ENCODE measurements around the gene STARD3. TPM values are rescaled to one million over a fixed set of nuclear protein-coding genes. Genes with fewer than 3 reads are reported as not detected.

STARD3 gene
- total RNA-seq, 1 donor from 2014 or later: 87.6 TPM

DNA sequence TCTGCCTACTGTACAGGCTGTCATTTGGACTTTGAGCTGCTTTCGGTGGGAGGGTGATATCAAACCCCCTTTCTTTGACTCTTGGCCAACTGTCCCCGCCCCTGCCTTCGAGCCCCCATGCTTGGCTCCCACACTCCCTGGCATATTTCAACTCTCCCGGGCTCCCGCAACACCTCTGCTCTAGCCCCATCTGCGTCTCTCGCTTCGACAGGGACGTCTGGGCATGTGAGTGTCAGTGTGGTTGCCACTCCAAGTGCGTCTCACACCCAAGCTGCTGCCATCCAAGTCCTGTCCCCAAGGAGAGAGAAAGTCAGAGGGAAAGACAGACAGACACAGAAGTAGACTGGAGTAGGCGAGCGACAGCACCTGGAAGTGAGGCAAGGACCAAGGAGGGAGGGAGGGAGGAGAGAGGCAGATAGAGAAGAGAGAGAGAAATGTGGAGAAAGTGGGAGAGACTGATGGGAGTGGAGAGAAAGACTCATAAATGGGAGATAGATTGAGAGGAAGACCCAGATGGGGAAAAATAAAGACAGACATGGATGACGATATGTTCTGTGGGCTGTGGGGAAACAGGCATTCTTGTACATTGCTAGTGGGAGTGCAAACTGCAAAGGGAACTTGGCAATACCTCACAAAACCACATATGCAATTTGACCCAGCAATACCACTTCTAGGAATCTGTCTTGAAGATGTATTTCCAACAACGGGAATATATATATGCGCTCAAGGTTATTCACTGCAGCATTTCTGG is 11.8 kb downstream of the STARD3 start:
- Histone ChIP-seq H3K27me3 (no peaks in the 10 kb centered on the region), H3K36me3 (no peaks in the 10 kb centered on the region), H3K9me3 (no peaks in the 10 kb centered on the region), H3K4me3 (no peak overlapping the region), H3K4me1 (no peaks in the 10 kb centered on the region), H3K27ac (no peak overlapping the region)
- no peak for DNase-seq (ENCODE audit: low spot score in 2 of 2)
- intact Hi-C loops (cut with DNase I): no loop called here
- TF ChIP-seq, protein P1, sequence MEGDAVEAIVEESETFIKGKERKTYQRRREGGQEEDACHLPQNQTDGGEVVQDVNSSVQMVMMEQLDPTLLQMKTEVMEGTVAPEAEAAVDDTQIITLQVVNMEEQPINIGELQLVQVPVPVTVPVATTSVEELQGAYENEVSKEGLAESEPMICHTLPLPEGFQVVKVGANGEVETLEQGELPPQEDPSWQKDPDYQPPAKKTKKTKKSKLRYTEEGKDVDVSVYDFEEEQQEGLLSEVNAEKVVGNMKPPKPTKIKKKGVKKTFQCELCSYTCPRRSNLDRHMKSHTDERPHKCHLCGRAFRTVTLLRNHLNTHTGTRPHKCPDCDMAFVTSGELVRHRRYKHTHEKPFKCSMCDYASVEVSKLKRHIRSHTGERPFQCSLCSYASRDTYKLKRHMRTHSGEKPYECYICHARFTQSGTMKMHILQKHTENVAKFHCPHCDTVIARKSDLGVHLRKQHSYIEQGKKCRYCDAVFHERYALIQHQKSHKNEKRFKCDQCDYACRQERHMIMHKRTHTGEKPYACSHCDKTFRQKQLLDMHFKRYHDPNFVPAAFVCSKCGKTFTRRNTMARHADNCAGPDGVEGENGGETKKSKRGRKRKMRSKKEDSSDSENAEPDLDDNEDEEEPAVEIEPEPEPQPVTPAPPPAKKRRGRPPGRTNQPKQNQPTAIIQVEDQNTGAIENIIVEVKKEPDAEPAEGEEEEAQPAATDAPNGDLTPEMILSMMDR (IDR thresholded peaks at IDR 0.05): no peak

- intact Hi-C loops (cut with DNase I): no loop called here
- Histone ChIP-seq H3K27me3 (no peaks in the 10 kb centered on the region), H3K4me1 (no peaks in the 10 kb centered on the region), H3K9me3 (no peaks in the 10 kb centered on the region), H3K4me3 (no peak overlapping the region), H3K27ac (no peak overlapping the region), H3K36me3 (no peaks in the 10 kb centered on the region)
- no peak for DNase-seq (ENCODE audit: low spot score in 2 of 2)
- TF ChIP-seq, protein P1 (IDR thresholded peaks at IDR 0.05): no peak
Measured at GRCh38 chr17:39650121-39650579, 13.2 kb downstream of the STARD3 start.

DNA sequence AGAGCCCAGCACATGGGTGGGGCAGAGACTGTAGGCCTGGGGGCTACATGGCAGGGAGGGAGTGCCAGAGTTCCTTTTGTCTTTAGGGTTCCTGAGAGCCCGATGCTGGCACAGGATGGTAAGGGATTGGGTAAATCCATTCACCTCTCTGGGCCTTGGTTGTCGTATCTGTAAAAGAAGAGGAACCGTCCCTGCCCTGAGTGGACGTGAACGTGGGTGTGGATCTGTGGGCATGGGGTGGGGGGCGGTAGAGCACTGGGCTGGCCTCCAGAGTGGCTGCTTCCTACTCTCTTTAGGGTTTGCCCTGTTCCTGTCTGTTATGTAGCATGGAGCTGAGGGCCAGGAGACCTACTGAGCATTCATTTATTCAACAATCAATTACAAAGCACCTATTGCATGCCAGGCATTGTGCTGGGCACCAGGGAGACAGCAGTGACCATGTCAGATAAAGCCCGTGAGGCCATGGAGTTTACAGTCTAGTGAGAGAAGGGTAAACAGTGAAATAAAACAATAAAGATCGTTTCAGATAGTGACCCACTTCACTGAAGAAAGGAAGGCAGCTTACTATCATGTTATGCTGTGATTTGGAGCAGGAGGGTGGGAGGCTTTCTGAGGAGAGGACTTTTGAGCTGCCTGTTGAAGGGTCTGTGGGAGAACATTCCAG is 15.1 kb downstream of the STARD3 start:
- peaks cover 3 to 6% of the 10 kb centered on the region in 2 donors for H3K36me3 ChIP-seq
- no peaks in the 10 kb centered on the region for H3K9me3 ChIP-seq
- no peaks in the 10 kb centered on the region for H3K27me3 ChIP-seq
- DNase-seq (ENCODE audit: low spot score in 2 of 2): no peak
- intact Hi-C loops (cut with DNase I): no loop called here
- no peak overlapping the region for H3K4me3 ChIP-seq
- no peaks in the 10 kb centered on the region for H3K4me1 ChIP-seq
- TF ChIP-seq, protein P1 (IDR thresholded peaks at IDR 0.05): no peak
- H3K27ac ChIP-seq: no peak overlapping the region

- Histone ChIP-seq H3K9me3 (no peaks in the 10 kb centered on the region), H3K4me1 (no peaks in the 10 kb centered on the region), H3K27ac (no peak overlapping the region), H3K27me3 (no peaks in the 10 kb centered on the region), H3K4me3 (no peak overlapping the region), H3K36me3 (peaks cover 6 to 13% of the 10 kb centered on the region in 2 donors)
- DNase-seq (ENCODE audit: low spot score in 2 of 2): no peak
- intact Hi-C loops (cut with DNase I): no loop called here
- TF ChIP-seq, protein P1 (IDR thresholded peaks at IDR 0.05): no peak
Measured at GRCh38 chr17:39652587-39653315, 15.8 kb downstream of the STARD3 start.

- H3K27ac ChIP-seq: no peak overlapping the region
- intact Hi-C loops (cut with DNase I): no loop called here
Measured at GRCh38 chr17:39653316-39653661, 16.3 kb downstream of the STARD3 start.

More at GRCh38 chr17:39653316-39653661, 16.3 kb downstream of the STARD3 start:
- Histone ChIP-seq H3K4me3 (no peak overlapping the region), H3K36me3 (peaks cover 10 to 18% of the 10 kb centered on the region in 2 donors), H3K27me3 (no peaks in the 10 kb centered on the region), H3K4me1 (no peaks in the 10 kb centered on the region), H3K9me3 (no peaks in the 10 kb centered on the region)
- DNase-seq (ENCODE audit: low spot score in 2 of 2): no peak
- TF ChIP-seq, protein P1 (IDR thresholded peaks at IDR 0.05): no peak

All from ascending aorta (tissue), 2 donors.